ENCODE measurements around the gene SH3BP4. TPM values are rescaled to one million over a fixed set of nuclear protein-coding genes. Genes with fewer than 3 reads are reported as not detected.

The SH3BP4 gene
- polyA plus RNA-seq, 1 donor (not counting 4 experiments of a cell fraction or from before 2014, with no cell fraction given): 50.4 TPM

GRCh38 chr2:234994438-234995321, 42.9 kb downstream of the SH3BP4 start:
- Histone ChIP-seq H3K9ac (ENCODE audit: control insufficient read depth, extremely low read depth, insufficient read depth, low read length) (no peak overlapping the region), H3K27ac (ENCODE audit: control insufficient read depth, insufficient read depth, low read length) (no peak overlapping the region), H4K20me1 (ENCODE audit: control insufficient read depth, extremely low read depth, insufficient read depth, low read length) (peaks cover 9% of the 10 kb centered on the region), H2AFZ (ENCODE audit: control insufficient read depth, low read length) (no peak overlapping the region), H3K27me3 (ENCODE audit: control insufficient read depth, extremely low read depth, insufficient read depth, low read length) (no peaks in the 10 kb centered on the region), H3K4me1 (ENCODE audit: control insufficient read depth, extremely low read depth, insufficient read depth, low read length) (peaks cover under 1% of the 10 kb centered on the region), H3K4me2 (ENCODE audit: control insufficient read depth, extremely low read depth, insufficient read depth, low read depth, low read length) (no peak overlapping the region), H3K79me2 (ENCODE audit: control insufficient read depth, insufficient read depth, low read length) (peaks cover 85% of the 10 kb centered on the region), H3K36me3 (ENCODE audit: control insufficient read depth in 2 of 2, extremely low read depth in 1 of 2, insufficient read depth in 2 of 2, low read length in 2 of 2) (peaks cover 23 to 41% of the 10 kb centered on the region in 2 experiments), H3K4me3 (ENCODE audit: control insufficient read depth in 2 of 3, extremely low read depth in 1 of 3, insufficient read depth in 2 of 3, low read depth in 1 of 3, low read length in 3 of 3) (no peak overlapping the region), H3K9me1 (ENCODE audit: control insufficient read depth, extremely low read depth, insufficient read depth, low read length) (peaks cover 11% of the 10 kb centered on the region), H3K9me3 (ENCODE audit: control insufficient read depth, low read depth, low read length) (no peaks in the 10 kb centered on the region)
- TF ChIP-seq EZH2 (IDR thresholded peaks at IDR 0.05; ENCODE audit: low read length): no peak
- TF ChIP-seq CTCF (optimal IDR thresholded peaks at IDR 0.05 in 1 of 3, IDR thresholded peaks at IDR 0.05 in 1 of 3, conservative IDR thresholded peaks at IDR 0.05 in 1 of 3; ENCODE audit: extremely low read depth in 1 of 3, insufficient read depth in 2 of 3, low read length in 3 of 3): no peak
- dilution Hi-C loops (cut with MboI; ENCODE audit: extremely low pct_ligation_motif_present, low sequenced_read_pairs): no loop called here
- FAIRE-seq (no peak), DNase-seq (ENCODE audit: low read depth, low spot score) (no peak)

DNA sequence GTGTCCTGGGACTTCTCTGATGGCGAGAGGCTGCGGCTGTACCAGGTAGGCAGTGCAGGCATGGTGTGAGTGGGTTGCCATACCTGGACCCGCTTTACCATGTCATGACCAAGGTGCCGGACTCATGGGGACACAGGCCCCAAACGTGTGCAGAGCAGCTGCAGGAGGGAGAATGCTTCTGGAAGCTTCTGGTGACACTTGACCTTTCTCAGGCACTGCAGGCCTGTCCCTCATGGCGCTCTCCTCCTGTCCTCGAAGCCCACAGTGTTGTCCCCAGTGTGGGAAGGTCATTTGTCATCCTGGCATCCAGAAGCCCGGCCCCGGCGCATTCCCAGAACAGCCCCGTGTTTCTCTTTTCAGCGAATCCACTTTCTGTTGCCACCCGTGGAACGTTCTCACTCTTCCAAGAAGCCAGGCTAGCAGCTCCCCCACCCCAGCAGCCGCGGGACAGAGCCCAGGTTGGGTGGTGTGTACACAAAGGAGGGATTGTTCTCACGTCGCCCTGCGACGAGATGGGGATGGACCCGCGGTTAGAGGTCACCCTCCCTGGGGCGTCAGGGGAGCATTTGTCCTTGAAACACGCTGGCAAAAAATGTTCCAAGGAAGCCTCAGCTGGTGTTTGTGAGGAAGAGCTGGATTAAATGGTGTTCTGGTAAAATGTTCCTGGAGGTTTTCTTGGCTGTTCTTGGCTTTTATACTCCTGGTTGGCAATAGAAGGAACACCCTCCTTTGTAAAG, 43.7 kb downstream of the SH3BP4 start:
- no peak overlapping the region for H3K4me3 ChIP-seq (ENCODE audit: control insufficient read depth in 2 of 3, extremely low read depth in 1 of 3, insufficient read depth in 2 of 3, low read depth in 1 of 3, low read length in 3 of 3)
- no peak overlapping the region for H3K9ac ChIP-seq (ENCODE audit: control insufficient read depth, extremely low read depth, insufficient read depth, low read length)
- peaks cover 85% of the 10 kb centered on the region for H3K79me2 ChIP-seq (ENCODE audit: control insufficient read depth, insufficient read depth, low read length)
- H3K4me1 ChIP-seq (ENCODE audit: control insufficient read depth, extremely low read depth, insufficient read depth, low read length): no peaks in the 10 kb centered on the region
- TF ChIP-seq CTCF (optimal IDR thresholded peaks at IDR 0.05 in 1 of 3, IDR thresholded peaks at IDR 0.05 in 1 of 3, conservative IDR thresholded peaks at IDR 0.05 in 1 of 3; ENCODE audit: extremely low read depth in 1 of 3, insufficient read depth in 2 of 3, low read length in 3 of 3) (no peak), EZH2 (IDR thresholded peaks at IDR 0.05; ENCODE audit: low read length) (no peak)
- no peak overlapping the region for H3K4me2 ChIP-seq (ENCODE audit: control insufficient read depth, extremely low read depth, insufficient read depth, low read depth, low read length)
- no peak for FAIRE-seq
- no peak overlapping the region for H3K27ac ChIP-seq (ENCODE audit: control insufficient read depth, insufficient read depth, low read length)
- H3K9me3 ChIP-seq (ENCODE audit: control insufficient read depth, low read depth, low read length): no peaks in the 10 kb centered on the region
- no peak overlapping the region for H2AFZ ChIP-seq (ENCODE audit: control insufficient read depth, low read length)
- peaks cover 8% of the 10 kb centered on the region for H3K9me1 ChIP-seq (ENCODE audit: control insufficient read depth, extremely low read depth, insufficient read depth, low read length)
- dilution Hi-C loops (cut with MboI; ENCODE audit: extremely low pct_ligation_motif_present, low sequenced_read_pairs): no loop called here
- peaks cover 3% of the 10 kb centered on the region for H4K20me1 ChIP-seq (ENCODE audit: control insufficient read depth, extremely low read depth, insufficient read depth, low read length)
- DNase-seq (ENCODE audit: low read depth, low spot score): no peak
- H3K36me3 ChIP-seq (ENCODE audit: control insufficient read depth in 2 of 2, extremely low read depth in 1 of 2, insufficient read depth in 2 of 2, low read length in 2 of 2): peaks cover 25 to 45% of the 10 kb centered on the region in 2 experiments
- no peaks in the 10 kb centered on the region for H3K27me3 ChIP-seq (ENCODE audit: control insufficient read depth, extremely low read depth, insufficient read depth, low read length)
